ENCODE measurements around the gene DMAP1. TPM values are rescaled to one million over a fixed set of nuclear protein-coding genes. Genes with fewer than 3 reads are reported as not detected.

Gene DMAP1
- total and polyA plus RNA-seq, 2 experiments from 2014 or later: 28.8 to 61.8 TPM

GRCh38 chr1:44244986-44245385, 31.7 kb downstream of the DMAP1 start:
- DNase-seq (ENCODE audit: low spot score): no peak
- H3K27ac ChIP-seq: no peak overlapping the region
- TF ChIP-seq EZH2phosphoT487 (IDR thresholded peaks at IDR 0.05; ENCODE audit: low read depth, severe bottlenecking, unreplicated experiment) (no peak), CTCF (IDR thresholded peaks at IDR 0.05; ENCODE audit: poor library complexity) (no peak), EZH2 (IDR thresholded peaks at IDR 0.05; ENCODE audit: borderline replicate concordance) (no peak)
- H4K20me1 ChIP-seq (ENCODE audit: insufficient read depth, poor library complexity, severe bottlenecking): no peaks in the 10 kb centered on the region
- no peaks in the 10 kb centered on the region for H3K9me2 ChIP-seq (replicated peaks; ENCODE audit: insufficient read depth)
- H3K4me3 ChIP-seq: no peak overlapping the region
- no peaks in the 10 kb centered on the region for H3K27me3 ChIP-seq
- no peaks in the 10 kb centered on the region for H3K9me3 ChIP-seq (ENCODE audit: low read depth)
- WGBS (ENCODE audit: low lambda C conversion rate, missing lambda C conversion rate): 93% methylated on average over 9 of the region's 9 CpGs
- H3K36me3 ChIP-seq (replicated peaks; ENCODE audit: insufficient read depth, low read depth): no peaks in the 10 kb centered on the region
- no peaks in the 10 kb centered on the region for H3K79me2 ChIP-seq
- H3K4me1 ChIP-seq (ENCODE audit: insufficient read depth): peaks cover 10% of the 10 kb centered on the region
- H3K4me2 ChIP-seq: no peak overlapping the region
- no peak overlapping the region for H2AFZ ChIP-seq

GRCh38 chr1:44246806-44247205, 33.5 kb downstream of the DMAP1 start:
- H3K27me3 ChIP-seq: no peaks in the 10 kb centered on the region
- H3K4me3 ChIP-seq: no peak overlapping the region
- H3K79me2 ChIP-seq: no peaks in the 10 kb centered on the region
- 96% methylated on average over 2 of the region's 2 CpGs for WGBS (ENCODE audit: low lambda C conversion rate, missing lambda C conversion rate)
- TF ChIP-seq EZH2 (IDR thresholded peaks at IDR 0.05; ENCODE audit: borderline replicate concordance) (no peak), CTCF (IDR thresholded peaks at IDR 0.05; ENCODE audit: poor library complexity) (no peak), EZH2phosphoT487 (IDR thresholded peaks at IDR 0.05; ENCODE audit: low read depth, severe bottlenecking, unreplicated experiment) (no peak)
- no peaks in the 10 kb centered on the region for H3K4me1 ChIP-seq (ENCODE audit: insufficient read depth)
- no peaks in the 10 kb centered on the region for H3K9me2 ChIP-seq (replicated peaks; ENCODE audit: insufficient read depth)
- no peak overlapping the region for H2AFZ ChIP-seq
- DNase-seq (ENCODE audit: low spot score): no peak
- no peaks in the 10 kb centered on the region for H3K9me3 ChIP-seq (ENCODE audit: low read depth)
- H4K20me1 ChIP-seq (ENCODE audit: insufficient read depth, poor library complexity, severe bottlenecking): no peaks in the 10 kb centered on the region
- no peaks in the 10 kb centered on the region for H3K36me3 ChIP-seq (replicated peaks; ENCODE audit: insufficient read depth, low read depth)
- no peak overlapping the region for H3K4me2 ChIP-seq
- H3K27ac ChIP-seq: no peak overlapping the region

GRCh38 chr1:44249543-44249942, 36.3 kb downstream of the DMAP1 start:
- H3K79me2 ChIP-seq: no peaks in the 10 kb centered on the region
- no peaks in the 10 kb centered on the region for H4K20me1 ChIP-seq (ENCODE audit: insufficient read depth, poor library complexity, severe bottlenecking)
- 81% methylated on average over 7 of the region's 7 CpGs for WGBS (ENCODE audit: low lambda C conversion rate, missing lambda C conversion rate)
- H3K4me1 ChIP-seq (ENCODE audit: insufficient read depth): peaks cover 11% of the 10 kb centered on the region
- H3K36me3 ChIP-seq (replicated peaks; ENCODE audit: insufficient read depth, low read depth): no peaks in the 10 kb centered on the region
- H3K9me2 ChIP-seq (replicated peaks; ENCODE audit: insufficient read depth): no peaks in the 10 kb centered on the region
- H3K27ac ChIP-seq: no peak overlapping the region
- no peak overlapping the region for H3K4me2 ChIP-seq
- no peaks in the 10 kb centered on the region for H3K27me3 ChIP-seq
- DNase-seq (ENCODE audit: low spot score): peak; percentile 37
- no peaks in the 10 kb centered on the region for H3K9me3 ChIP-seq (ENCODE audit: low read depth)
- H3K4me3 ChIP-seq: no peak overlapping the region
- no peak for TF ChIP-seq EZH2phosphoT487 (IDR thresholded peaks at IDR 0.05; ENCODE audit: low read depth, severe bottlenecking, unreplicated experiment)
- no peak for TF ChIP-seq EZH2 (IDR thresholded peaks at IDR 0.05; ENCODE audit: borderline replicate concordance)
- TF ChIP-seq CTCF (IDR thresholded peaks at IDR 0.05; ENCODE audit: poor library complexity): no peak
- no peak overlapping the region for H2AFZ ChIP-seq
